ENCODE data around the gene BRSK1.

The BRSK1 gene

GRCh38 chr19:55250262-55251036 lies 33.3 kb upstream of the BRSK1 start:
- TF ChIP-seq ZBTB7A (IDR thresholded peaks at IDR 0.05; ENCODE audit: low read depth) (no peak), CREB1 (IDR thresholded peaks at IDR 0.05; ENCODE audit: low read depth) (no peak), TCF12 (IDR thresholded peaks at IDR 0.05; ENCODE audit: low read depth) (no peak), MAX (IDR thresholded peaks at IDR 0.05) (no peak), TEAD4 (IDR thresholded peaks at IDR 0.05) (no peak), YY1 (IDR thresholded peaks at IDR 0.05; ENCODE audit: low read depth) (no peak), FOXM1 (IDR thresholded peaks at IDR 0.05; ENCODE audit: borderline replicate concordance, low read depth) (no peak), EGR1 (IDR thresholded peaks at IDR 0.05) (no peak), CEBPB (IDR thresholded peaks at IDR 0.05) (no peak), RAD21 (IDR thresholded peaks at IDR 0.05; ENCODE audit: low read depth) (no peak), EP300 (IDR thresholded peaks at IDR 0.05; ENCODE audit: borderline replicate concordance) (no peak), USF1 (IDR thresholded peaks at IDR 0.05) (no peak), TAF1 (IDR thresholded peaks at IDR 0.05; ENCODE audit: low read depth) (no peak), REST (IDR thresholded peaks at IDR 0.05; ENCODE audit: low read depth) (no peak), NFIC (IDR thresholded peaks at IDR 0.05) (no peak)

- no peak for TF ChIP-seq USF1 (IDR thresholded peaks at IDR 0.05)
- no peak for TF ChIP-seq FOXM1 (IDR thresholded peaks at IDR 0.05; ENCODE audit: borderline replicate concordance, low read depth)
- TF ChIP-seq ZBTB7A (IDR thresholded peaks at IDR 0.05; ENCODE audit: low read depth): no peak
Measured at GRCh38 chr19:55251341-55252081, 32.3 kb upstream of the BRSK1 start.

- TF ChIP-seq REST (IDR thresholded peaks at IDR 0.05; ENCODE audit: low read depth): no peak
- no peak for TF ChIP-seq MAX (IDR thresholded peaks at IDR 0.05)
- no peak for TF ChIP-seq NFIC (IDR thresholded peaks at IDR 0.05)
- no peak for TF ChIP-seq YY1 (IDR thresholded peaks at IDR 0.05; ENCODE audit: low read depth)
- no peak for TF ChIP-seq FOXM1 (IDR thresholded peaks at IDR 0.05; ENCODE audit: borderline replicate concordance, low read depth)
- TF ChIP-seq EGR1 (IDR thresholded peaks at IDR 0.05): no peak
- TF ChIP-seq RAD21 (IDR thresholded peaks at IDR 0.05; ENCODE audit: low read depth): no peak
- no peak for TF ChIP-seq TCF12 (IDR thresholded peaks at IDR 0.05; ENCODE audit: low read depth)
- TF ChIP-seq CREB1 (IDR thresholded peaks at IDR 0.05; ENCODE audit: low read depth): no peak
- TF ChIP-seq TEAD4 (IDR thresholded peaks at IDR 0.05): no peak
Measured at GRCh38 chr19:55252760-55253663, 30.8 kb upstream of the BRSK1 start.

GRCh38 chr19:55253842-55254624 lies 29.8 kb upstream of the BRSK1 start:
- no peak for TF ChIP-seq RAD21 (IDR thresholded peaks at IDR 0.05; ENCODE audit: low read depth)
- TF ChIP-seq MAX (IDR thresholded peaks at IDR 0.05): no peak
- no peak for TF ChIP-seq EP300 (IDR thresholded peaks at IDR 0.05; ENCODE audit: borderline replicate concordance)
- TF ChIP-seq NFIC (IDR thresholded peaks at IDR 0.05): no peak
